ENCODE data around the gene WWOX. TPM values are rescaled to one million over a fixed set of nuclear protein-coding genes. Genes with fewer than 3 reads are reported as not detected.

WWOX gene
- polyA plus RNA-seq, 1 donor from 2014 or later, result 25.6 TPM

DNA sequence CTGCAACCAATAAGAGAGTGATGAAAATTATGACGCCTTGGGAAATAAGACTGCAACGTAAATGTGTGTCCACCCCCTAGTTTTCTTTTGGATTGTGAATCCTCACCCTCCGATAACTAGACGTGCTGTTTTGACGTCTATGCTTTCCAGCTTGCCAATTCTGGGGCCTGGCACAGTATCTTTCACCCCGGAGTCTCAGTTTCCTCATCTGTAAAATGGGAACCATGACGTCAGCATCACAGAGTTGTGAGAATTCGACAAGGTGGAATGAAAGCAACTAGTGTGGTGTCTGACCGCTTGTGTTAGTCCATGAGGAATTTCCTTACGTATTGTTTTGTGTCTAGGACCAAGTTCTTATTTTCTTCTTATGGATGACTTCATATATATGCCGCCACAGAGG, 37.7 kb downstream of the WWOX start:
- Histone ChIP-seq H3K9me3 (ENCODE audit: low read length) (no peaks in the 10 kb centered on the region), H3K9me2 (ENCODE audit: insufficient read depth, low read length) (no peaks in the 10 kb centered on the region), H3K27ac (ENCODE audit: low read length) (no peak overlapping the region), H3K36me3 (ENCODE audit: insufficient read depth, low read length) (no peaks in the 10 kb centered on the region), H3F3A (ENCODE audit: insufficient read depth, low read length, poor library complexity, severe bottlenecking) (no peaks in the 10 kb centered on the region), H3K4me3 (ENCODE audit: low read length) (no peak overlapping the region), H3K4me2 (ENCODE audit: low read length) (no peak overlapping the region), H3K27me3 (ENCODE audit: insufficient read depth, low read depth, low read length) (no peaks in the 10 kb centered on the region), H2AFZ (ENCODE audit: low read depth, low read length) (no peak overlapping the region), H3K9ac (ENCODE audit: low read length) (no peak overlapping the region), H4K20me1 (ENCODE audit: insufficient read depth) (no peaks in the 10 kb centered on the region), H3K79me2 (replicated peaks; ENCODE audit: insufficient read depth, low read length) (no peaks in the 10 kb centered on the region)
- TF ChIP-seq, protein P1, sequence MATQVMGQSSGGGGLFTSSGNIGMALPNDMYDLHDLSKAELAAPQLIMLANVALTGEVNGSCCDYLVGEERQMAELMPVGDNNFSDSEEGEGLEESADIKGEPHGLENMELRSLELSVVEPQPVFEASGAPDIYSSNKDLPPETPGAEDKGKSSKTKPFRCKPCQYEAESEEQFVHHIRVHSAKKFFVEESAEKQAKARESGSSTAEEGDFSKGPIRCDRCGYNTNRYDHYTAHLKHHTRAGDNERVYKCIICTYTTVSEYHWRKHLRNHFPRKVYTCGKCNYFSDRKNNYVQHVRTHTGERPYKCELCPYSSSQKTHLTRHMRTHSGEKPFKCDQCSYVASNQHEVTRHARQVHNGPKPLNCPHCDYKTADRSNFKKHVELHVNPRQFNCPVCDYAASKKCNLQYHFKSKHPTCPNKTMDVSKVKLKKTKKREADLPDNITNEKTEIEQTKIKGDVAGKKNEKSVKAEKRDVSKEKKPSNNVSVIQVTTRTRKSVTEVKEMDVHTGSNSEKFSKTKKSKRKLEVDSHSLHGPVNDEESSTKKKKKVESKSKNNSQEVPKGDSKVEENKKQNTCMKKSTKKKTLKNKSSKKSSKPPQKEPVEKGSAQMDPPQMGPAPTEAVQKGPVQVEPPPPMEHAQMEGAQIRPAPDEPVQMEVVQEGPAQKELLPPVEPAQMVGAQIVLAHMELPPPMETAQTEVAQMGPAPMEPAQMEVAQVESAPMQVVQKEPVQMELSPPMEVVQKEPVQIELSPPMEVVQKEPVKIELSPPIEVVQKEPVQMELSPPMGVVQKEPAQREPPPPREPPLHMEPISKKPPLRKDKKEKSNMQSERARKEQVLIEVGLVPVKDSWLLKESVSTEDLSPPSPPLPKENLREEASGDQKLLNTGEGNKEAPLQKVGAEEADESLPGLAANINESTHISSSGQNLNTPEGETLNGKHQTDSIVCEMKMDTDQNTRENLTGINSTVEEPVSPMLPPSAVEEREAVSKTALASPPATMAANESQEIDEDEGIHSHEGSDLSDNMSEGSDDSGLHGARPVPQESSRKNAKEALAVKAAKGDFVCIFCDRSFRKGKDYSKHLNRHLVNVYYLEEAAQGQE (IDR thresholded peaks at IDR 0.05; ENCODE audit: borderline replicate concordance), result no peak
- no peak for TF ChIP-seq EZH2 (IDR thresholded peaks at IDR 0.05; ENCODE audit: borderline replicate concordance, insufficient read depth, low read length, poor library complexity, severe bottlenecking)
- TF ChIP-seq MXI1 (conservative IDR thresholded peaks at IDR 0.05; ENCODE audit: poor library complexity, severe bottlenecking), result no peak
- no peak for TF ChIP-seq POLR2AphosphoS5 (IDR thresholded peaks at IDR 0.05)
- TF ChIP-seq TAF1 (IDR thresholded peaks at IDR 0.05; ENCODE audit: low read depth), result no peak
- TF ChIP-seq EP300 (conservative IDR thresholded peaks at IDR 0.05; ENCODE audit: poor library complexity, severe bottlenecking), result no peak

- no peaks in the 10 kb centered on the region for H4K20me1 ChIP-seq (ENCODE audit: insufficient read depth)
- H3K36me3 ChIP-seq (ENCODE audit: insufficient read depth, low read length), result no peaks in the 10 kb centered on the region
- H3K4me2 ChIP-seq (ENCODE audit: low read length), result no peak overlapping the region
- no peaks in the 10 kb centered on the region for H3K9me2 ChIP-seq (ENCODE audit: insufficient read depth, low read length)
- no peaks in the 10 kb centered on the region for H3K9me3 ChIP-seq (ENCODE audit: low read length)
- no peak overlapping the region for H3K9ac ChIP-seq (ENCODE audit: low read length)
- H2AFZ ChIP-seq (ENCODE audit: low read depth, low read length), result no peak overlapping the region
- TF ChIP-seq CTCF (IDR thresholded peaks at IDR 0.05; ENCODE audit: poor library complexity, severe bottlenecking), result no peak
- TF ChIP-seq POLR2AphosphoS5 (IDR thresholded peaks at IDR 0.05), result no peak
- TF ChIP-seq EP300 (conservative IDR thresholded peaks at IDR 0.05; ENCODE audit: poor library complexity, severe bottlenecking), result no peak
- TF ChIP-seq SMC3 (conservative IDR thresholded peaks at IDR 0.05; ENCODE audit: poor library complexity), result no peak
- TF ChIP-seq RAD21 (conservative IDR thresholded peaks at IDR 0.05), result no peak
- no peak for TF ChIP-seq MXI1 (conservative IDR thresholded peaks at IDR 0.05; ENCODE audit: poor library complexity, severe bottlenecking)
- TF ChIP-seq, protein P1 (IDR thresholded peaks at IDR 0.05; ENCODE audit: borderline replicate concordance), result no peak
- TF ChIP-seq TAF1 (IDR thresholded peaks at IDR 0.05; ENCODE audit: low read depth), result no peak
- no peak for TF ChIP-seq EZH2 (IDR thresholded peaks at IDR 0.05; ENCODE audit: borderline replicate concordance, insufficient read depth, low read length, poor library complexity, severe bottlenecking)
- no peaks in the 10 kb centered on the region for H3K27me3 ChIP-seq (ENCODE audit: insufficient read depth, low read depth, low read length)
- no peak overlapping the region for H3K27ac ChIP-seq (ENCODE audit: low read length)
- no peak overlapping the region for H3K4me3 ChIP-seq (ENCODE audit: low read length)
- no peaks in the 10 kb centered on the region for H3F3A ChIP-seq (ENCODE audit: insufficient read depth, low read length, poor library complexity, severe bottlenecking)
- H3K79me2 ChIP-seq (replicated peaks; ENCODE audit: insufficient read depth, low read length), result no peaks in the 10 kb centered on the region
Measured at GRCh38 chr16:78137782-78138616, 38.5 kb downstream of the WWOX start.

Data from neural cell (in vitro differentiated cells).